ENCODE measurements around the gene ARAP2.

Gene ARAP2

GRCh38 chr4:36099509-36099908, 144.8 kb downstream of the ARAP2 start:
- DNase-seq, result no peak

DNA sequence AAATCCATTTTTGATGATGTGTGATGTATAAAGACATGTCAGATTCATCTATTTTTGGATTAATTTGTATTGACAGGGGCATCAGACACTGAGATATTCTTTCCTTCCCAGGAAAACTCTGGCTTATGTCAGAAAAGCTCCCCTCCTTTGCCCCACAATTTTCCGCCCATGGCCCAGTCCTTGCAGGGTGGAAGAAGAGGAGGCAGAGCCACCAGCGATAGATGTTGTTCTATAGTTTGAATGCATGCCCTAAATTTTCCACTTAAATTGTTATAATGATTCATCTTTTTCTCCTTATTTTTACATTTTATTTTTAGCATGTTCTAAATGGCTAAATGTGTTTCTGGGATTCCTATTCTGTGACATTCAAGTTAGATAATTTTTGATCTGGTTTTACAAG, 149.3 kb downstream of the ARAP2 start:
- no peak for DNase-seq

GRCh38 chr4:36091997-36092396, 152.3 kb downstream of the ARAP2 start:
- no peak for DNase-seq

DNA sequence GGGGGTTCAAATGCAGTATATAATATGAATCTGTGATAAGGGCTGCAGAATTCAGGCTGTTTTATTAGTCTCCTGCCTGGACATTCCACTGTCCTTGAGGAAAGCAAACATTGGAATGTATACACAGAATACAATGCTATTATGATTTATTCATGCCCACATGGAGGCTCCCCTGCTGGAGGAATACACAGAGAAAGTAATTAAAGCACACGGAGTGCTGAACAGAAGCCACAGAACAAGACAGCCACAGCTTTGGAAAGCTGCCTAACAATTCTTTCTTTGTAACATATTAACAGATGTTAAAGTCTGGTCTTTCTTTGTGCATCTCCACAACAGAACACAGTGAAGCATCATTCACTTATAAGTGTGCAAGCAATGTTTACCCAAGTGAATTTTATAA, 155.8 kb downstream of the ARAP2 start:
- DNase-seq, result peak; percentile 73

DNA sequence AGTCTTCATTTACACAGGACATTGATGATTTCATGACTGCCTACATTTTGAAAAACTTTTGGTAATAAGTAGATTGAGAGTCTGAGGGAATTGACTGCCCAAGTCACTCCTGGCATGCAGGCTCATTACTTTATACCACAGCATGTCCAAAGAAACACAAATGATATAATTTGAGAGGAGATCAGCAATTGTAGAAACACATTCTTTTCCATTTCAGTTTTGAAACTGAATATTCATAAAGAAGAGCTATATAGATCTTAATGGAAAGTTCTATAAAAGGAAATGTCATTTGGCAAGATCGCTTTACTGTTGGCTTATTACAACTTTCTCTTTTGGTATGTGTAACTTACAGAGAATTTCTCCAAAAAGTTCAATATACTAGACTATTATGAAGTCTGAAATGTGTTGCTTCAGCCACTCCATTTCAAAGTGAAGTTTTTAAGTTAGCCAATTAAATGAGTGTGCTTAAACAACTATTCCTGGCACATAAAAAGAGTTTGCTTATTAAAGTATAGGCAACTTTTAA, 158.0 kb downstream of the ARAP2 start:
- no peak for DNase-seq

DNA sequence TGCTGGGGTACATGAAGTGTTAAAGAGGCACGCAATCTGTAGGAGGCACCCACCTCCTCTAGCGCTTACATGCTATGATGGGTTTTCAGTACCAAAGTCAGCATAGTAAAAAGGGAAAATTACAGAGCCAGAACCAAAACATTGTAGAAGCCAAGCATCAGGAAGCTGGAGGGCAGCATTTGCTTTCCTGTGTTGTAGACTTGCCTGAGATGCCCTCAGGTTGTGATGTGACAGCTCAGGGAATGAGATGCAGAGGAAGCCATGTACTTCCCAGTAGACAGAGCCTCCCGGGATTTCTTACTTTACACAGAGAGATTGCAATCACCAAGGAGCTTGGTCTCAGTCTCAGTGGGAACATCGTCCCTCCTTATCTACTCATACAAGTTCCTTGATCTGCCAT, 161.5 kb downstream of the ARAP2 start:
- no peak for DNase-seq

DNA sequence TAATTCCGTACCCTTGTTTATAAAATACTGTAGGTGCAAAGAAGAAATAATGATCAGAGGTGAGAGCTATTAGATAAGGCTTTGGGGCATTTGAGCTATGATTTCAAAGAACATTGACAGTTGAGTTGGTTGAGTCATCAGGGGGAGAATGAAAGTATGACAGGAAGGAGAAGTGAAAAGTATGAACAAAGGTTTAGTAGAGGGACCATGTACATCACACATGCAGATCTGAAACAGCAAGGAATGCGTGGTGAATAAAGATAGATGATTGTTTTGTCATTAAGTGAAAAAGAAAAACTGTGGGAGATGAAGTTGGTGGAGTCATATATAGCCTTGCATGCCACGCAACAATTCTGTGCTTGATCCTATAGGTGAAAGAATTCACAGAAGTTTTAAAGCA, 163.1 kb downstream of the ARAP2 start:
- DNase-seq, result no peak

GRCh38 chr4:36079666-36080065, 164.6 kb downstream of the ARAP2 start:
- no peak for DNase-seq

DNA sequence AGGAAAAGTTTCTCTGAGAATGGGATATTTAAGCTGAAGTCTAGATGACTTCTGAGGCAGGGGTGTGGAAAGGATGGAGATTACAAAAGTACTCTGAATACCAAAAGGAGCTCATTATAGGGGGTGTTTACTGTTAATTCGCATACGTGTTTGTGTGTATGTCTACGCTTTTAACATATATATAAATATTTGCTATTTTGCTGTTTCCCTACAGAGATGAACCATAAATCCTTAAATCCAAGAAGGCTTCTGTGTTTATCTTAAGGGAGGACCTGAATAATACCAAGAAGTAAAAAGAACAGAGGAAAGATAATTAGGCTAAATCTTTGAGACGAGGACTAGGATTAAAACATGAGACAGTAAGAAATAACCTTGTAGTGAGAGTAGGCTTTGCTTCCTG, 166.0 kb downstream of the ARAP2 start:
- no peak for DNase-seq

DNA sequence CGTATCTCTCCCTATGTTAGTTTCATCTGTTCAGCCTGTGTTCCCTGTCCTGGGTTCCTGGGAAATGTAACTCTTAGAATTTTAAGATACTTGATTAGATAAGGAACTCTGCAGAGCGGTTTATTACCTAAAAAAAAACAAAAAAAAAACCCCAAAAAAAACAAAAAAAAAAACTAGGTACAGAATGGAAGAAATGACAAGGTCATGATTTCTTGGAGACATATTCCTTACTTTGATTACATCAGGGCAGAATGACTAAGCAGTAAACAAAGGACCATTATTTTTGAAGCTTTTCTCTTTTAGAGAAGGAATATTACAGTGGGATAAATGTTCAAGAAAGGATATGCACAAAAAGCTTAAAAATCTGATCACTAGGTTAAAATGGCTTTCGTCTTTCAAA, 171.8 kb downstream of the ARAP2 start:
- no peak for DNase-seq

DNA sequence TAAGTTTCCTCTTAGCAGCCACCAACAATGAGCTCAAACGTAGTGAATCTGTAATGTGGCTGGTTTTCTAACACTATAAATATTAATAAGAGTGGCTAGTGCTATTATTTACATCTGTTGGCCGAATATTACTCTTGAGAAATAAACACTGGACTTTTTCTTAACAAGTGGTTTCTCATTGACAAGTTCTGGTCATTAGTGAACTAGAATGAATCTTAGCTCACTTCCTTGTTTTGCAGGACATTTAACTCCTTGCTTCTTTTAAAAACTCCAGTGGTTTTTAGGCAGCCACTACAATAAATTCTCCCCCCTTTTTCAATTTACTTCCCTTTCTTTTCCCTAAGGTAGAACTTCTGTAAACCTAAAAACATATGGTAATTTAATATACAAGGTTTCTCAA, 177.2 kb downstream of the ARAP2 start:
- DNase-seq, result no peak

GRCh38 chr4:36065274-36065871, 178.9 kb downstream of the ARAP2 start:
- DNase-seq, result no peak

- DNase-seq, result no peak
These were observed 180.2 kb downstream of the ARAP2 start for GRCh38 chr4:36064117-36064516.

GRCh38 chr4:36056136-36056535, 188.2 kb downstream of the ARAP2 start:
- no peak for DNase-seq

DNA sequence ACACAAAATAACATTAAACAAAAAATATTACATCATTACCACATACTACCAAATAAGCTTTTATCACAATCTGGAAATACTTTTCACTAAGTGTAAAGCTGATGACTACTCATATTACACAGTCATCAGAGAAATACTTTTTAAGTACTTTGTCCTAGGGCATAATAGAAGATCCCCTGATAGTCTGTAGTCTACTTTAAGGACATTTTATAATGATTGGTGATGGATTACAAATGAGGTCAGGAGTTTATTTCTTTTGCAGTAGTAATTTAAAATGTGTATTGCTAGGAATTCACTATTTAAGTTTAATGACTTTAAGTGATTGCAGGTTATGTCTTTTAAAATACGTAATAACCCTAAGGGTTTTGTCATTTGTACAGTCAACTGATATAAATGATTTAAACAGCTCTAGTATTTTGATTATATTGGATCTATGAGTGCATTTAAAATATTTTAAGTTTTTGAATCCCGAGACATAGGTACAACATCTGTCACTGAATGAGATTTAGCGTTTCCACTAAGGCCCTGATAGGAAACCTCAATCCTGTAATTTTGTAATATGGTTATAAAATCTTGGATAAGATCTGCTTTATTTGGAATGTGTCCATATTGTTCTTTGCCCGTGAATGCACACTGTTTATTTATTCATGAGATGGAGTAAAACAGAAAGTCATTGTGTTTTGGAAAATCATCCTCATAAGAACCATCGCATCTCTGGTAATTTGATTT, 189.5 kb downstream of the ARAP2 start:
- DNase-seq, result peak; percentile 24

DNA sequence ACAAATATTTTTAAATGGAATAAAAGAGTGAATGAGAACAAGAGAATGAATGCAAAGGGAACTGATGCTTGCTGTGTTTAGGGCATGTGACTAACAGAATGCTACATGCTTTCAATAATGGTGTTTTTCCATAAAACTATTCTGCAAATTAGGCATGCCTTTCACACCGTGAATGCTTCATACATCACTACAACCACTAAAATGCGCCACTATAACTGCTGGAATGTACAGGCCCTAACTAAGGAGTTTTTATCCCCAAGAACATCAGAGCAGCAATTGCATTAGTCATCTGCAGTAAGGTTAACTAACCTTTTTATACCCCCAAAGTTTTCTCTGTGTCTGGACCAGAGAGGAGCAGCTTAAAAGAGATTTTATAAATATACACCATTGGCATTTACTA, 190.4 kb downstream of the ARAP2 start:
- DNase-seq, result no peak

- DNase-seq, result no peak
These were observed 192.7 kb downstream of the ARAP2 start for GRCh38 chr4:36051634-36052033.

DNA sequence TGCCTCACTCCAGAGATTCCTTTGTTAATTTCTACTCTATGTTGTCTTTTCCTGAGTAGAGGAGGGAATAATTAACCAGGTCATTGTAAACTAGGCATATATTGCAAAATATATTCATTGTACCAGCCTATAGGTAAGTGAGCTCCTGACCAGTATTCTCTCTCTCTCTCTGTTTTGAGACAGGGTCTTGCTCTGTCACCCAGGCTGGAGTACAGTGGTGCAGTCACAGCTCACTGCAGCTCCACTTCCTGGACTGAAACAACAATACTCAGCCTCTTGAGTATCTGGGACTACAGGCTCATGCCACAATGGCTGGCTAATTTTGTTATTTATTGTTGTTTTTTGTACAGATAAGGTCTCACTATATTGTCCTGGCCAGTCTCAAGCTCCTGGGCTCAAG, 198.3 kb downstream of the ARAP2 start:
- DNase-seq, result no peak

DNA sequence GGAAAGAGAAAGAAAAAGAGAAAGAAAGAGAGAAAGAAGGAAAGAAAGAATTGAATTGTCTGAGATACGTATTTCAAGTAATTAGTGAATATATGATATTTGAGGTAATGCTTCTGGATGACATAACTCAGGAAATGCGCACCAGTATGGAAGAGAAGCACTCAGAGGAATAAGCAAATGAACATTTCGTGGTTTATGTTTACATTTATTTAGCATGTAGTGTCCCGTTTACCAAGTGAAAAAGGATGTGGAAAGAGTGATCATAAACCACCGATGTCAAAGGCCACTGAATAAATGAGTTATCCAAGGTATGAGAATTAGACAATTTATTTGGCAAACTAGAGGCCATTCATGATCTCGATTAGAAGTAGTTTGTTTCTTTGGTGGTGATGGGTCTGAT, 200.4 kb downstream of the ARAP2 start:
- no peak for DNase-seq

DNA sequence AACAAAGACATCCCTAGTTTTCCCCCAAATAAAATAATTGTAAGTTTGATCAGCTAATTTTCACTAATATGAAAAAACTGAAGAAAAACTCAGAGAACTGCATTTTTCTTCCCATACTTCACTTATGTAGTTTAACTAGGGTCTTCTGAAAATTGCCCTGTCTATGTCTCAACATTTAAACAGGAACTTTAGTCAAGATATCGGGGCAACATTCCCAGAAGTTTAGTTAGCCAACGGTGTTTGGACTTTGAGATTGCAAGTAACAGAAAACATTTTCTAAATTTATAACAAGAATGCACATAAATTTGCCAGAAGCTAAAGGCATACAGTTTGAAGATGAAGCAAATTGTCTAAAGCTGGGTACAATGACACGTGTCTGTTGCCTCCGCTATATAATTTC, 201.1 kb downstream of the ARAP2 start:
- no peak for DNase-seq

GRCh38 chr4:36042122-36042970, 202.0 kb downstream of the ARAP2 start:
- no peak for DNase-seq

DNA sequence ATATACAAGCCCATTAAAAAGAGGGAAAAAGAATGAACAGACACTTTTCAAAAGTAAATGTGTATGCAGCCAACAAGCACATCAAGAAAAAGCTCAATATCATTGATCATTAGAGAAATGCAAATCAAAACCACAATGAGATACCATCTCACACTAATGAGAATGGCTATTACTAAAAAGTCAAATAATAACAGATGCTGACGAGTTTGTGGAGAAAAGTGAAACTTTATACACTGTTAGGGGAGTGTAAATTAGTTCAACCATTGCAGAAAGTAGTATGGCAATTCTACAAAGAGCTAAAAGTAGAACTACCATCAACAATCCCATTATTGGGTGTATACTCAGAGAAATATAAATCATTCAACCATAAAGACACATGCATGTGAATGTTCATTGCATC, 203.0 kb downstream of the ARAP2 start:
- DNase-seq, result no peak

DNA sequence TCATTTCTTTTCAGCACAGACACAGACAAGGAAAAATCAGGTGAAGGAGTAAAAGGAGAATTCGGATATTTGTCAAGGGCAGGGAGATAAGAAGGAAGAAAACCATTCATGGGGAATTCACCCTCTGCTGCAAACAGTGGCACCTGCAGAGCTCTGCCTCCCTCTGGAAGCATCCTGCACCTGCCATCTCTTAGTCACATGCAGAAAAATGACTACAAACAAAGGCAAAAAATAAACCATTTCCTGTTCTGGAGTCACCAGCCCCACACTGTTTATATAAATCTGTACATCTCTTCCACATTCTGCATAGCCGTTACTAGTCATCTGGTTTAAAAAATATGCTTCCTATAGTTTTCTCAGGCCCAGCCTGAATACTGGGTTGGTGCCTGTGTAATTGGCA, 205.3 kb downstream of the ARAP2 start:
- DNase-seq, result no peak

GRCh38 chr4:36038491-36038890, 205.8 kb downstream of the ARAP2 start:
- DNase-seq, result no peak

Data from NCI-H446 treated with DMSO at 0.1 percent for 48 hours (cell line).